Stimulated activated CD8-positive, alpha-beta memory T cell treated with anti-CD3 and anti-CD28 coated beads, Interleukin-2, amount 100 ng/mL, for 48 hours (primary cell): ENCODE data around the gene DLG3.

Experiments used
- DNase-seq, 2 donors: peaks; one replicate each; pipeline ENCODE4 v3.0.0-alpha.2; 2020; ENCODE audit warnings: low read depth in 2 of 2

DLG3 gene

DNA sequence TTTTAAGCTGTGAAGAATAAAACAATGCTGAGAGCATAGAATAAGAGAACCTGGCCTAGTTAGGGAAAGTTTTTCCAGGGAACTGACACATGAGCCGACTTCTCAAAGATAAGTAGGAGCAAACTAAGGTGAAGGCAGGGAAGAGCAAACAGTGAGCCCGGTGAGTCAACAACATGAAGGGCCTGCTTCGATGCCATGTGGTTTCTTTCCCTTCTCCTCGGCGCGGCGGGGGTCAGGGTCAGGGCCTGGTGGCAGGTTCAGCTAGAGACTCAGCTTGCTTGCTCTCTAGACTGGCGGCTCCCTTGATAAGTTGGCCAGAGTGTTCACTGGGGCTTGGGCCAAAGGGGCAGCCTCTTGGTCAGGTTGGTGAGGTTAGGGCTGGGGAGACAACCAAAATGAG lies 81.1 kb downstream of the DLG3 start:
- DNase-seq: no peak

DNA sequence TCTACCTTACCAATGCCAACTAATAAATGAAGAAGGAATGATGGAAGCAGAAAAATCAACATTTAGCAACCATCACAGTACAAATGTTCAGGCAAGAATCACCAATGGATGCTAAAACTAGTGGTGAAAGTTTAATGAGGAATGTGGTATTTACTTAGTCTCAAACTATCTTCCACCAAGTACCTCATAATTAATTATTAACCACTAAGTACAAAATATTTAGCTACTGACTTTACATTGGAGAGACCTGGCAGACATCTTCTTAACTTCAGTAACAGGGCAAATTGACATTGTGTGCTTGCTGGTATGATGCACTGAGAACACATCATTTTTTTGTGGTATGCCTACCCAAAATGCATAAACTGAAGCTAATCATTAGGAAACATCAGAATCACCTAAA lies 82.4 kb downstream of the DLG3 start:
- no peak for DNase-seq

DNA sequence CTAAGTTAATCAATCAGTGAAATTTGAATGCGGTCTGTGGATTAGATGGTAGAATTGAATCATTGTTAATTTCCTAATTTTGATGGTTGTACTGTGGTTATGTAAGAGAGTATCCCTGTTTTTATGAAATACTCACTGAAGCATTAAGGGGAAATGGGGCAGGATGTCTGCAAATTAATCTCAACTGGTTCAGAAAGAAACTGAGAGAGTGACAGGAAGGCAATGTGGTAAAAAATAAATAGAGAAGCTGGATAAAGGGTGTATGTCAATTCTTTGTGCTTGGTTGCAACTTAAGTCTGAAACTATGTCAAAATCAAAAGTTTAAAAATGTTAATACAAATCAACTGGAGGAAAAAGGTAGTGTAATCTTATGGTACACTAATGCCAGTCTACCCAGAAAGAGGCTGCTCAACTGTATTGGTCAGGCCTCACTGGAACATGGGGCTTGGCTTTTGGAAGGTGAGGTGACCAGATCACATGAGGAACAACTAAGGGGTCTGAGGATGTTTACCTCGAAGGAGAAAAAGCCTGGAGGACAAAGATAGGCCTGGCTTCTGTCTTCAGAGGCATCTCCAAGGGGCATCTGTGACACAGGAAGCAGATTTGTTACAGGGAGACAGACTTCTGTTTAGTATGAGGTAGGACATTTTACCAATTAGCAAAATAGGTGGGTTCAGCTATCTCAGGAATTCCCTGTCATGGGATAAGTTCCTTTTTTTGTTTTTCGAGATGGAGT lies 83.1 kb downstream of the DLG3 start:
- no peak for DNase-seq

DNA sequence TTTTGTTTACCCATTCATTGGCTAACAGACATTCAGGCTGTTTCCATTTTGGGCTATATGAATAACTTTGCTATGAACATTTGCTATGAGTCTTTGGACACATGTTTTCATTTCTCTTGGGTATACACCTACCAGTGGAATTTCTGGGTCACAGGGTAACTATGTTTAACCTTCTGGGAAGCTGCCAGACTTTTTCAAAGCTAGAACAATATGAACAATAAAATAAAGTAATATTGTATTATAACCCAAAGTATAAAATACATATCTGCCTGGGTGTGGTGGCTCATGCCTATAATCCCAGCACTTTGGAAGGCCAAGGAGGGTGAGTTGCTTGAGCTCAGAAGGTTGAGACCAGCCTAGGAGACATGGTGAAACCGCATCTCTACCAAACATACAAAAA lies 90.6 kb downstream of the DLG3 start:
- DNase-seq: no peak

DNA sequence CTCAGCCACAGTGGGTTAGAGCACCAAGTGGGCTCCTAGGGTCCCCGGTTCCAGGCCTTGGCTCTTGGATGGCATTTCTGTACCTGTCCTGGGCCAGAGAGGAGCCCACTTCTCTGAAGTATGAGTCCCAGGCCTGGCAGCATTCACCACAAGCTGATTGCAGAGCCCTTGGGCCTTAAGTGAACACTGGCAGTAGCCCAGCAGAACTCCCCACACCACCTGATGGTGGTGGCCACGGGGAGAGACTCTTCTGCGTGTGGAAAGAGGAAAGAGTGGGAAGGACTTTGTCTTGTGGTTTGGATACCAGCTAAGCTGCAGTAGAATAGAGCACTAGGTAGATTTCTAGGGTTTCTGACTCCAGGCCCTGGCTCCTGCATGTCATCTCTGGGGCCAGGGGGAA lies 104.8 kb downstream of the DLG3 start:
- DNase-seq: no peak

DNA sequence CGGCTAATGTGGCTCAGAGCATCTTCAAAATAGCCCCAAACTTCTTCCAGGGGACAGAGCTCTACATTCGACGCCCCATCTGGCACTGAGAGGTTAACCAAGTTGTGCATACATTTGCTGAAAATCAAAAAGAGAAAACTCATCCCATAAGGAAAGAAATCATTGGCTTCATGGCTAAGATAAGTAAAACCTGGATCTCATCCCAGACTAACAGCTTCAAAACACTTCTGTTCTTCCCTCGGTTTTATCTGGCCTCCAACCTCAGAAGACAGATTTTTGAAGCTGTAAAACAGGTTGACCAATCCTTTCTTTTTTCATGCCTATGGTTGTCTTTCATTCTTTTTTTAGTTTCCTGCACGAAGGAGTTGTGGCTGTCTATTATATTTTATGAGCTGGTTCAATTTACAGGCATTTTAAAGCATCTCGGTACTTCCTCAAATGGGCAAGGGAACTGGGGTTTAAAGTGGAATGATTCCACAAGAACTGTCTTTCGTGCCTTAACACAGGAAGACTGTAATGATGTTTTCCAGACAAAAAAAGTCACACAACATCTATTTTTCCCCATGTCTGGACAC lies 107.6 kb downstream of the DLG3 start:
- DNase-seq: no peak

DNA sequence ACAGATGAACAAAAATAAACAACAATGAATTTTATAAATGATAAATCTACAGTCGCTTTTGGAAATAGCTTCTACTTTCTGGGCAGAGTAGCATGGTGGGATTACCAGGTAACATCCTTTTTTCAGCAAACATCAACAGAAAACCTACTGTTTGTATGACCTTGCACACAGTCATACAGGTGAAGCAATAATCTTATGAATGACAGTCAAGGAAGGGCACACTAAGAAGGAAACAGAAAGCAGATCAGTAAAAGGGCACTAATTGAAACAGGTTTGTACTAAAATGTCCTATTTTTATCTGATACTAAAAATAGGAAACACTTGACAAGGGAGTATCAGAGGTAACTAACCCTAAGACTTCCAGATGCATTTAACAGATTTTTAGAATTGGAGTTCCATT lies 108.9 kb downstream of the DLG3 start:
- DNase-seq: no peak

DNA sequence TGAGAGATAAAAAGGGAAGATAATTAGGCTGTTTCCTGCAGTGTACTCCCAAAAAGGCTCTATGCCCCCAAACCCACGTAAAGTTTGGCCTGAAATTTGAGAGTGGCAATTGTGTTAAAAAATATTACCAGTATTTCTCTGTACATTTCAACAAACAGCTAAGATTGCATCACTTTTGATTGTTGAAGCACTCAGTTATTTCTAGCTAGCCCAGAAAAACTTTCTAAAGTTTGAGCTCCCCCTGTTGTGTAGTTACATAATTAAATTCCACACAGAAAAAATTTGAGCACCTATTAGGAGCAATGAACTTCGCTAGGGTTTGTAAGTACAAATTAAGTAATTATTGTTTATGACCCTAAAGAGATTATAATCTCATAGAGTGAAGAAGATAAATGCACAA lies 109.4 kb downstream of the DLG3 start:
- no peak for DNase-seq

DNA sequence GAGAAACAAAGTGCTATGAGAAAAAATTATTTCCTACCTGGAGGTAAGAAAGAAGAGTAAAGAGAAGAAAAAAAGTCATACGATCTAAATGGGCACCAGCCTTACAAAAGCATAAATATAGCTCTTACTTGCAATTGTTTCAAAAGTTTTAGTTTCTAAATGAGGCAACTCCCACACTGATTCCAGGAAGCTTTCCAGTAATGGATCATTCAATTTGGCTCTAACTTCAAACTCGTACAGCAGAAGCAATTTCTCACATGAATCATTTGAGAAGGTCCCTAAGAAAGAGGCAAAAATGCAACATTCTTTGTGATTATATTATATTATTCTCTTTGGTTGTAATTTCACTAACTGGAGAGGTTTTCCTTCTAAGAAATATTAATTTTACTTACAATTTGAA lies 109.9 kb downstream of the DLG3 start:
- no peak for DNase-seq

DNA sequence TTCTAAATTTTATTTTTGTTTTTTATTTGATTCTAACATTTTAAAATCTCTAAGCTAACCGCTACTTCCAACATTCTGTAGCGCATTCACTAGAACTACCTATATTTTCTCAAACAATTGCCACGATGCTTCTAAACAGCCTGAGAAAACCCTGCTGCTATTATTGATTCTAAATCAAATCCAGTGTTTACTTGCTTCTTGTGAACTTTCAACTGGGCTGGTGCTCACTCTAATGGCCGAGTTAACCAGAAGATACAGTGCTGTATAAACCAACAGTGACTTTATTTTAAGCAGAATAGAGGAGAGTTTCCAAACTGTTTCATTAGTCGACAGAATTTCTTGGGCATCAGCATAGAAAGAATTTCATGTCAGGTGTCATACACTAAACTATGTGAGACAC lies 110.3 kb downstream of the DLG3 start:
- DNase-seq: no peak
